H1 (cell line): Measurements from ENCODE around the gene MACROH2A1. TPM values are rescaled to one million over a fixed set of nuclear protein-coding genes. Genes with fewer than 3 reads are reported as not detected.

Experiments used
- CTCF ChIA-PET: fragments of 300-600 bp; sonication (Branson Sonifier 250); formaldehyde crosslinking; loops from one replicate; lab custom pipeline; 2021; ENCODE audit not compliant: partially characterized antibody; lab: Charles Lee
- POLR2A ChIA-PET: fragments of 300-600 bp; sonication (Branson Sonifier 250); formaldehyde crosslinking; loops from one replicate; lab custom pipeline; 2021; ENCODE audit warnings: inconsistent platforms; ENCODE audit not compliant: partially characterized antibody; lab: Charles Lee
- DNase-seq, 2 experiments: peaks; one replicate each; pipeline versions ENCODE4 v3.0.0 to v3.0.0-alpha.2; 2010 to 2022; ENCODE audit warnings: low spot score in 2 of 2, low read depth in 1 of 2, mixed read lengths in 1 of 2
- FAIRE-seq: peaks from 2 replicates; lab custom pipeline; 2011; peaks lifted over from hg19 to GRCh38; lab: Jason Lieb, UNC
- H2AFZ ChIP-seq: 2 replicates; pipeline ENCODE4 v1.8.1; 2012; ENCODE audit warnings: low read length, inconsistent platforms
- H2AK5ac ChIP-seq: 2 replicates; pipeline ENCODE4 v1.6.1; 2013; ENCODE audit warnings: low read depth, low read length
- H2BK120ac ChIP-seq: replicated peaks from 2 replicates; pipeline ENCODE3; 2013; ENCODE audit warnings: low read depth, low read length, inconsistent platforms
- H2BK12ac ChIP-seq: 2 replicates; pipeline ENCODE4 v1.6.1; 2013; ENCODE audit warnings: low read depth, low read length
- H2BK15ac ChIP-seq: 2 replicates; pipeline ENCODE4 v1.6.1; 2013; ENCODE audit warnings: low read length
- H2BK20ac ChIP-seq: 2 replicates; pipeline ENCODE4 v1.6.1; 2013; ENCODE audit warnings: low read length
- H2BK5ac ChIP-seq: 2 replicates; pipeline ENCODE4 v1.6.1; 2013; ENCODE audit warnings: low read depth, low read length
- H3K14ac ChIP-seq: 2 replicates; pipeline ENCODE4 v1.6.1; 2013; ENCODE audit warnings: inconsistent platforms; ENCODE audit not compliant: insufficient read length
- H3K18ac ChIP-seq: 2 replicates; pipeline ENCODE4 v1.6.1; 2013; ENCODE audit warnings: low read length; ENCODE audit errors: extremely low read depth
- H3K23ac ChIP-seq: 2 replicates; pipeline ENCODE4 v1.6.1; 2013; ENCODE audit warnings: inconsistent platforms; ENCODE audit not compliant: insufficient read length
- H3K23me2 ChIP-seq: 2 replicates; pipeline ENCODE4 v1.6.1; 2013; ENCODE audit warnings: low read depth, low read length
- H3K27ac ChIP-seq: 2 replicates; pipeline ENCODE4 v1.6.1; 2011; ENCODE audit warnings: low read depth, low read length, inconsistent platforms
- H3K27me3 ChIP-seq, 4 experiments: replicated peaks in 1 of 4; 1 replicate in 1 of 4; 2 replicates in 3 of 4; pipeline versions ENCODE4 v1.6.1 to v1.8.1; 2011 to 2013; ENCODE audit warnings: low read length in 3 of 4, mild to moderate bottlenecking in 3 of 4, inconsistent platforms in 2 of 4, mixed read lengths in 2 of 4, moderate library complexity in 1 of 4; ENCODE audit not compliant: control insufficient read depth in 3 of 4, insufficient read depth in 3 of 4; ENCODE audit errors: extremely low read depth in 1 of 4
- H3K36me3 ChIP-seq, 4 experiments: 2 replicates each; pipeline versions ENCODE4 v1.6.1 to v1.8.1; 2011 to 2013; ENCODE audit warnings: mild to moderate bottlenecking in 4 of 4, low read length in 3 of 4, moderate library complexity in 2 of 4, control low read depth in 1 of 4, inconsistent platforms in 1 of 4; ENCODE audit not compliant: insufficient read depth in 4 of 4, control insufficient read depth in 2 of 4
- H3K4ac ChIP-seq: replicated peaks from 2 replicates; pipeline ENCODE3; 2013; ENCODE audit warnings: low read length, low read depth, mixed read lengths, inconsistent platforms; ENCODE audit not compliant: insufficient read length
- H3K4me1 ChIP-seq, 4 experiments: replicated peaks in 1 of 4; 1 replicate in 1 of 4; 2 replicates in 3 of 4; pipeline versions ENCODE4 v1.6.1 to v1.8.1; 2011 to 2013; ENCODE audit warnings: low read length in 3 of 4, inconsistent platforms in 2 of 4, mixed read lengths in 1 of 4; ENCODE audit not compliant: insufficient read depth in 4 of 4, control insufficient read depth in 3 of 4
- H3K4me2 ChIP-seq, 2 experiments: 2 replicates each; pipeline versions ENCODE4 v1.6.1 to v1.8.1; 2011 to 2013; ENCODE audit warnings: low read depth in 2 of 2, low read length in 2 of 2, control low read depth in 1 of 2, inconsistent platforms in 1 of 2, mild to moderate bottlenecking in 1 of 2; ENCODE audit not compliant: insufficient read depth in 1 of 2
- H3K4me3 ChIP-seq, 4 experiments: fragments of 200-600, 300-600 bp in 1 of 4; sonication (generic), shearing (Covaris generic), sonication (Bioruptor Twin) in 1 of 4; 2 replicates each; pipeline versions ENCODE4 v1.5.1 to v1.8.1; 2011 to 2016; ENCODE audit warnings: low read length in 4 of 4, low read depth in 3 of 4, control low read depth in 2 of 4, inconsistent platforms in 2 of 4, mild to moderate bottlenecking in 2 of 4, mixed read lengths in 1 of 4, moderate library complexity in 1 of 4; ENCODE audit not compliant: insufficient read depth in 2 of 4; ENCODE audit errors: extremely low read depth in 1 of 4
- H3K56ac ChIP-seq: replicated peaks from 2 replicates; pipeline ENCODE3; 2013; ENCODE audit warnings: low read depth, mild to moderate bottlenecking, mixed read lengths, low read length, inconsistent platforms; ENCODE audit not compliant: insufficient read length
- H3K79me1 ChIP-seq: 2 replicates; pipeline ENCODE4 v1.6.1; 2013; ENCODE audit warnings: low read depth, low read length, control low read depth
- H3K79me2 ChIP-seq, 2 experiments: 2 replicates each; pipeline versions ENCODE4 v1.6.1 to v1.8.1; 2012 to 2013; ENCODE audit warnings: low read length in 2 of 2, mild to moderate bottlenecking in 2 of 2, inconsistent platforms in 1 of 2; ENCODE audit not compliant: insufficient read depth in 2 of 2, control insufficient read depth in 1 of 2
- H3K9ac ChIP-seq, 4 experiments: replicated peaks in 1 of 4; 1 replicate in 1 of 4; 2 replicates in 3 of 4; pipeline versions ENCODE4 v1.6.1 to v1.8.1; 2011 to 2013; ENCODE audit warnings: low read depth in 3 of 4, low read length in 3 of 4, control low read depth in 2 of 4, mild to moderate bottlenecking in 2 of 4, moderate library complexity in 2 of 4, inconsistent platforms in 1 of 4; ENCODE audit errors: extremely low read depth in 1 of 4
- H3K9me3 ChIP-seq, 2 experiments: 2 replicates each; pipeline versions ENCODE4 v1.6.1 to v1.8.1; 2012 to 2013; ENCODE audit warnings: mild to moderate bottlenecking in 2 of 2, moderate library complexity in 2 of 2, control low read depth in 1 of 2, inconsistent platforms in 1 of 2, low read depth in 1 of 2, low read length in 1 of 2, mixed read lengths in 1 of 2; ENCODE audit not compliant: insufficient read depth in 2 of 2
- H4K20me1 ChIP-seq, 2 experiments: replicated peaks in 1 of 2; 2 replicates each; pipeline versions ENCODE3 to v1.8.1; 2011 to 2013; ENCODE audit warnings: inconsistent platforms in 2 of 2, low read length in 2 of 2, mild to moderate bottlenecking in 1 of 2; ENCODE audit not compliant: insufficient read depth in 2 of 2, control insufficient read depth in 1 of 2
- H4K5ac ChIP-seq: 2 replicates; pipeline ENCODE4 v1.6.1; 2013; ENCODE audit warnings: low read length, low read depth, mixed read lengths, inconsistent platforms; ENCODE audit not compliant: insufficient read length
- H4K8ac ChIP-seq: 2 replicates; pipeline ENCODE4 v1.8.0; 2013; ENCODE audit warnings: mild to moderate bottlenecking, moderate library complexity, low read length, inconsistent platforms; ENCODE audit not compliant: insufficient read depth; ENCODE audit errors: extremely low read depth
- H4K91ac ChIP-seq: replicated peaks from 2 replicates; pipeline ENCODE3; 2013; ENCODE audit warnings: low read length, mixed read lengths, inconsistent platforms; ENCODE audit not compliant: insufficient read length
- KDM4A ChIP-seq: IDR thresholded peaks from one replicate; pipeline ENCODE4 v1.7.1; 2012; ENCODE audit warnings: low read depth, mild to moderate bottlenecking, moderate library complexity, low read length, inconsistent platforms; ENCODE audit not compliant: severe bottlenecking
- SIRT6 ChIP-seq: IDR thresholded peaks from one replicate; pipeline ENCODE4 v1.7.1; 2012; ENCODE audit warnings: low read length, inconsistent platforms
- TBP ChIP-seq: IDR thresholded peaks from 2 replicates; pipeline ENCODE4 v1.6.1; 2011; ENCODE audit warnings: low read depth, low read length, improper control_type of control experiment
- WGBS, 2 experiments: shearing (Covaris generic) in 1 of 2; methylation state at CpG; one replicate each; pipeline versions ENCODE4 v1.1.6 to v1.1.7; 2013 to 2015; ENCODE audit warnings: low lambda C conversion rate in 2 of 2, mixed read lengths in 2 of 2, inconsistent platforms in 1 of 2, low coverage in 1 of 2, missing lambda C conversion rate in 1 of 2; ENCODE audit not compliant: insufficient replicate concordance in 2 of 2, insufficient coverage in 1 of 2, insufficient read length in 1 of 2; ENCODE audit errors: extremely low coverage in 1 of 2, missing lambda C conversion rate in 1 of 2; 5-methylcytosine and 5-hydroxymethylcytosine counted together
- polyA plus RNA-seq, 7 experiments: library from polyadenylated mRNA; depleted of rRNA in 3 of 7; stranded (reverse) in 5 of 7; unstranded in 2 of 7; fragments of >200 nt in 5 of 7; fragments of 200-250 nt in 2 of 7; gene quantifications; 1 replicate in 5 of 7; 2 replicates in 1 of 7; 4 replicates in 1 of 7; pipeline versions ENCODE4 v1.2.1 to v1.2.3, GENCODE V29; 2011 to 2013; ENCODE audit warnings: missing spikeins in 2 of 7, mixed read lengths in 2 of 7
- total RNA-seq: library from RNA; stranded (reverse); fragmentation: NEBNext Ultra II Directional; extraction: Animal tissue kit (Norgen Biotek cat#: 25700); gene quantifications from 2 replicates; pipeline ENCODE4 v1.2.1, GENCODE V29; 2021

MACROH2A1 gene
- total and polyA plus RNA-seq, 2 of the 8 experiments (the other 6 are each of a cell fraction or from before 2014, with no cell fraction given) = 60.0 to 92.3 TPM

- no peak overlapping the region for H2BK20ac ChIP-seq
- no peak overlapping the region for H3K23ac ChIP-seq
- H4K8ac ChIP-seq = no peak overlapping the region
- H3K4ac ChIP-seq = no peak overlapping the region
- no peaks in the 10 kb centered on the region; a peak in 1 of 7 replicates for H3K4me1 ChIP-seq
- H4K20me1 ChIP-seq = no peaks in the 10 kb centered on the region
- no peak overlapping the region for H3K56ac ChIP-seq
- H3K23me2 ChIP-seq = no peaks in the 10 kb centered on the region
- 90% methylated on average over 1 of the region's 1 CpG; no CpG with 5 or more reads in 1 of the 2 experiments for WGBS, 2 experiments
- no peaks in the 10 kb centered on the region for H3K79me2 ChIP-seq
- H3K27ac ChIP-seq = no peak overlapping the region
- no peak overlapping the region for H4K91ac ChIP-seq
- no peaks in the 10 kb centered on the region for H3K36me3 ChIP-seq
- POLR2A ChIA-PET = no interaction called here
- no peak overlapping the region for H4K5ac ChIP-seq
- H3K9ac ChIP-seq = no peak overlapping the region
- H3K27me3 ChIP-seq = no peaks in the 10 kb centered on the region
- no peak overlapping the region for H2BK5ac ChIP-seq
- H2AK5ac ChIP-seq = no peak overlapping the region
- H3K79me1 ChIP-seq = no peaks in the 10 kb centered on the region
- no peak overlapping the region for H3K4me2 ChIP-seq
- 0 out of 4 replicates have a peak, but pooled peaks cover 0 to 2% of the 10 kb centered on the region in 2 experiments for H3K9me3 ChIP-seq
- H3K4me3 ChIP-seq = no peak overlapping the region
- H2BK12ac ChIP-seq = no peak overlapping the region
- no peak overlapping the region for H2AFZ ChIP-seq
- H2BK15ac ChIP-seq = no peak overlapping the region
- FAIRE-seq (no peak), DNase-seq (no peak)
- CTCF ChIA-PET = interaction anchor here (1.1 to 1.7 kb wide), 7 partner anchors 10 to 139 kb away, joined by 3 to 9 read pairs (median 3); no protein-coding TSS in a partner anchor
- H3K14ac ChIP-seq = no peak overlapping the region
- no peak overlapping the region for H2BK120ac ChIP-seq
- H3K18ac ChIP-seq = no peak overlapping the region
- TF ChIP-seq TBP (no peak), SIRT6 (no peak), KDM4A (no peak)
Observed at GRCh38 chr5:135318924-135319323, 80.1 kb downstream of the MACROH2A1 start.
